GM12878 (cell line): ENCODE measurements around the gene GPR87. TPM values are rescaled to one million over a fixed set of nuclear protein-coding genes. Genes with fewer than 3 reads are reported as not detected.

Source experiments
- ATAC-seq: fragments of 200-7000 bp; cut with Tn5 transposase; 3 replicates; pipeline ENCODE4 v1.9.1; 2020; ENCODE audit warnings: mild to moderate bottlenecking, moderate library complexity
- BruUV-seq: library from RNA; stranded (reverse); fragments of 400-500 nt; replicated peaks from 2 replicates; lab custom pipeline; 2021; lab: Mats Ljungman, UMichigan
- CTCF ChIA-PET: fragments of 300-600 bp; sonication (Branson Sonifier 250); formaldehyde crosslinking; extraction: SDS; loops from one replicate; lab custom pipeline; 2021; ENCODE audit warnings: inconsistent platforms; lab: Yijun Ruan, JAX
- POLR2A ChIA-PET: fragments of 350-600 bp; formaldehyde crosslinking; extraction: SDS; loops from one replicate; lab custom pipeline; 2021; ENCODE audit warnings: inconsistent platforms; lab: Charles Lee
- RAD21 ChIA-PET: fragments of 300-600 bp; sonication (Branson Sonifier 250); formaldehyde crosslinking; loops from one replicate; lab custom pipeline; 2023; ENCODE audit warnings: antibody characterized with exemption; ENCODE audit not compliant: unreplicated experiment; lab: Charles Lee
- SMC1A ChIA-PET: fragments of 300-600 bp; sonication (Branson Sonifier 250); formaldehyde crosslinking; loops from one replicate; lab custom pipeline; 2023; ENCODE audit not compliant: unreplicated experiment, uncharacterized antibody; lab: Charles Lee
- DNase-seq: peaks from one replicate; pipeline ENCODE4 v3.0.0-alpha.2; 2011; ENCODE audit warnings: low read depth, low spot score
- FAIRE-seq: peaks from 3 replicates; lab custom pipeline; 2011; peaks lifted over from hg19 to GRCh38; lab: Jason Lieb, UNC
- H2AFZ ChIP-seq: 2 replicates; pipeline ENCODE4 v1.6.0; 2011; ENCODE audit warnings: low read depth, low read length, control low read depth; ENCODE audit not compliant: control insufficient read depth
- H3K27ac ChIP-seq: 2 replicates; pipeline ENCODE4 v1.5.1; 2011; ENCODE audit warnings: control low read depth; ENCODE audit not compliant: control insufficient read depth, insufficient read depth
- H3K27me3 ChIP-seq, 2 experiments: replicated peaks in 1 of 2; 2 replicates each; pipeline versions ENCODE4 v1.6.0 to v1.6.1; 2011; ENCODE audit warnings: low read length in 1 of 2; ENCODE audit not compliant: control insufficient read depth in 2 of 2, insufficient read depth in 2 of 2
- H3K36me3 ChIP-seq, 2 experiments: 2 replicates each; pipeline ENCODE4 v1.5.1; 2011; ENCODE audit warnings: low read length in 1 of 2; ENCODE audit not compliant: control insufficient read depth in 2 of 2, insufficient read depth in 2 of 2
- H3K4me1 ChIP-seq: 2 replicates; pipeline ENCODE4 v1.6.1; 2011; ENCODE audit warnings: mild to moderate bottlenecking, low read length, moderate library complexity, mixed read lengths; ENCODE audit not compliant: control insufficient read depth, insufficient read depth
- H3K4me2 ChIP-seq: 2 replicates; pipeline ENCODE4 v1.6.0; 2011; ENCODE audit warnings: control low read depth; ENCODE audit not compliant: control insufficient read depth, insufficient read depth
- H3K4me3 ChIP-seq: fragments of 200-600 bp; sonication (generic); 2 replicates; pipeline ENCODE4 v1.5.1; 2016
- H3K79me2 ChIP-seq: 2 replicates; pipeline ENCODE4 v1.6.0; 2011; ENCODE audit warnings: low read length; ENCODE audit not compliant: control insufficient read depth, insufficient read depth
- H3K9ac ChIP-seq: 2 replicates; pipeline ENCODE4 v1.8.0; 2011; ENCODE audit warnings: low read length, control low read depth, mixed read lengths; ENCODE audit not compliant: control insufficient read depth, insufficient read depth
- H3K9me3 ChIP-seq: replicated peaks from 3 replicates; pipeline ENCODE4 v1.5.1; 2011; ENCODE audit warnings: mild to moderate bottlenecking, low read length; ENCODE audit not compliant: control insufficient read depth, insufficient read depth
- H4K20me1 ChIP-seq: 2 replicates; pipeline ENCODE4 v1.6.0; 2011; ENCODE audit not compliant: control insufficient read depth, insufficient read depth
- CBX5 ChIP-seq: sonication (generic); IDR thresholded peaks from 2 replicates; pipeline ENCODE4 v1.6.1; 2016; ENCODE audit warnings: low read depth, moderate library complexity, mild to moderate bottlenecking, inconsistent platforms
- CEBPB ChIP-seq, 2 experiments: fragments of 150-350 bp in 1 of 2; IDR thresholded peaks; 2 replicates each; pipeline ENCODE4 v1.6.1; 2012 to 2014; ENCODE audit warnings: low read depth in 2 of 2, low read length in 2 of 2, borderline replicate concordance in 1 of 2, inconsistent platforms in 1 of 2
- JUND ChIP-seq: IDR thresholded peaks from 2 replicates; pipeline ENCODE4 v1.6.1; 2012; ENCODE audit warnings: low read depth, mild to moderate bottlenecking, low read length, improper control_type of control experiment, moderate library complexity
- NFXL1 ChIP-seq: fragments of 450-650 bp; IDR thresholded peaks from 2 replicates; pipeline ENCODE4 v1.6.1; 2017; ENCODE audit warnings: antibody characterized with exemption, mild to moderate bottlenecking, borderline replicate concordance
- RBBP5 ChIP-seq: fragments of 200-600 bp; sonication (generic); conservative IDR thresholded peaks from 2 replicates; pipeline ENCODE4 v1.6.1; 2016
- RELB ChIP-seq: fragments of 450-650 bp; IDR thresholded peaks from 2 replicates; pipeline ENCODE4 v1.6.1; 2017; ENCODE audit warnings: low read depth, mild to moderate bottlenecking, moderate library complexity
- SMAD1 ChIP-seq: fragments of 450-650 bp; IDR thresholded peaks from 2 replicates; pipeline ENCODE4 v1.6.1; 2018; ENCODE audit warnings: mild to moderate bottlenecking, low read depth; ENCODE audit not compliant: partially characterized antibody
- SMC3 ChIP-seq: IDR thresholded peaks from 2 replicates; pipeline ENCODE4 v1.6.1; 2011; ENCODE audit warnings: low read length, improper control_type of control experiment, borderline replicate concordance
- STAT3 ChIP-seq: IDR thresholded peaks from 2 replicates; pipeline ENCODE4 v1.6.1; 2011; ENCODE audit warnings: low read depth, low read length, improper control_type of control experiment
- SUPT20H ChIP-seq: IDR thresholded peaks from 2 replicates; pipeline ENCODE4 v1.6.1; 2011; ENCODE audit warnings: low read depth, mild to moderate bottlenecking, low read length, moderate library complexity, borderline replicate concordance; ENCODE audit not compliant: control insufficient read depth
- TCF3 ChIP-seq: IDR thresholded peaks from 2 replicates; pipeline ENCODE4 v1.6.1; 2012; ENCODE audit warnings: low read depth, mild to moderate bottlenecking, low read length, borderline replicate concordance; ENCODE audit not compliant: insufficient read depth
- YY1 ChIP-seq: IDR thresholded peaks from 2 replicates; pipeline ENCODE4 v1.6.1; 2011; ENCODE audit warnings: low read depth, mild to moderate bottlenecking, low read length
- WGBS: methylation state at CpG from one replicate; pipeline ENCODE4 v1.1.6; 2016; ENCODE audit warnings: low lambda C conversion rate; ENCODE audit not compliant: insufficient replicate concordance, insufficient coverage; ENCODE audit errors: missing lambda C conversion rate; 5-methylcytosine and 5-hydroxymethylcytosine counted together
- in situ Hi-C: fragments of 300-500 bp; cut with MboI; formaldehyde crosslinking; loops from 9 replicates; pipeline ENCODE4 v1.14.3; 2018; ENCODE audit warnings: mixed read lengths
- intact Hi-C: fragments of 100-400 bp; cut with micrococcal nuclease; formaldehyde crosslinking; loops from one replicate; pipeline ENCODE4 v1.14.2; 2022; ENCODE audit not compliant: unreplicated experiment
- polyA plus RNA-seq, 11 experiments: library from polyadenylated mRNA; depleted of rRNA in 4 of 11; unstranded in 6 of 11; stranded (reverse) in 5 of 11; fragments of >200 nt; fragmentation: Nextera tagmentation in 4 of 11; fragmentation: Illumina TruSeq in 1 of 11; extraction: Ambion mirVana in 4 of 11; extraction: Trizol in 1 of 11; gene quantifications; 1 replicate in 1 of 11; 2 replicates in 10 of 11; pipeline versions ENCODE4 v1.2.1 to v1.2.3, GENCODE V29; 2011 to 2016; ENCODE audit warnings: inconsistent platforms in 2 of 11, missing spikeins in 2 of 11, low read depth in 1 of 11
- total RNA-seq, 4 experiments: library from RNA; depleted of rRNA in 3 of 4; stranded (reverse); fragments of >200 nt in 3 of 4; fragmentation: Illumina TruSeq in 1 of 4; extraction: Trizol in 1 of 4; gene quantifications; 2 replicates each; pipeline versions ENCODE4 v1.2.1 to v1.2.3, GENCODE V29; 2013 to 2021

Gene GPR87
- total and polyA plus RNA-seq, 10 of the 15 experiments (the other 5 are each of a cell fraction or from before 2014, with no cell fraction given): 0.06 to 0.27 (median 0.16) TPM; not detected in 5

DNA sequence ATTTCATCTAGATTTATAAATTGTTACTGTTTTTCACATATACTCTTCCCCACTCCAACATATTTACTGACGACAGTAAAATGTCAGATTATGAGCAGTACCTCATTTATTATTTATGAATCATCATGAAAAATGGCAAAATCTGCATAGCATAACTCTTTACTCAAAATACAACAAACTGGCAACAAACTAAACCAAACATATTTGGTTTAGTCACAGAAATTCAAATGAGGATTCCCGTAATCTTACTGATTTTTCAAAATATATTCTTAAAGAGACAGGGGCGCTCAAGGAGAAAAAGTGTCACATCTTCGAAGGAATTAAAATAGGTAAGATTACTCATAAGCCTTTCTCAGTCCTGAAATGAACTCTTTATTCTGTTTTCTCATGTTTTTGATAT, 3.0 kb upstream of the GPR87 start:
- Histone ChIP-seq H3K4me3 (no peak overlapping the region), H3K4me2 (no peak overlapping the region), H3K36me3 (no peaks in the 10 kb centered on the region), H2AFZ (no peak overlapping the region), H3K79me2 (no peaks in the 10 kb centered on the region), H3K9me3 (no peaks in the 10 kb centered on the region), H4K20me1 (no peaks in the 10 kb centered on the region), H3K9ac (no peak overlapping the region), H3K27me3 (no peaks in the 10 kb centered on the region; a peak in 2 of 4 replicates), H3K4me1 (no peaks in the 10 kb centered on the region), H3K27ac (no peak overlapping the region)
- BruUV-seq: no TSS peak
- 37% methylated on average over 4 of the region's 4 CpGs for WGBS
- SMC1A ChIA-PET: interaction anchor here (1.5 kb wide), 1 partner anchor 28 kb away, joined by 5 read pairs; no protein-coding TSS in a partner anchor
- ATAC-seq (no peak), FAIRE-seq (no peak), DNase-seq (no peak)
- intact Hi-C loops (no loop called here), in situ Hi-C loops (no loop called here)
- CTCF ChIA-PET: interaction anchor here (1.5 kb wide), 1 partner anchor 8 kb away, joined by 3 read pairs; no protein-coding TSS in a partner anchor
- POLR2A ChIA-PET: no interaction called here
- RAD21 ChIA-PET: no interaction called here
- no peak for TF ChIP-seq YY1
- no peak for TF ChIP-seq SMC3
- TF ChIP-seq STAT3: no peak
- no peak for TF ChIP-seq JUND
- no peak for TF ChIP-seq SUPT20H
- no peak for TF ChIP-seq RELB
- no peak for TF ChIP-seq TCF3
- no peak for TF ChIP-seq RBBP5
- no peak for TF ChIP-seq SMAD1
- no peak for TF ChIP-seq CEBPB (IDR thresholded peaks at IDR 0.05; ENCODE audit: borderline replicate concordance in 1 of 2, low read depth in 2 of 2, low read length in 2 of 2)
- no peak for TF ChIP-seq NFXL1
- no peak for TF ChIP-seq CBX5
